ENCODE measurements around the gene NINL.

Gene NINL

DNA sequence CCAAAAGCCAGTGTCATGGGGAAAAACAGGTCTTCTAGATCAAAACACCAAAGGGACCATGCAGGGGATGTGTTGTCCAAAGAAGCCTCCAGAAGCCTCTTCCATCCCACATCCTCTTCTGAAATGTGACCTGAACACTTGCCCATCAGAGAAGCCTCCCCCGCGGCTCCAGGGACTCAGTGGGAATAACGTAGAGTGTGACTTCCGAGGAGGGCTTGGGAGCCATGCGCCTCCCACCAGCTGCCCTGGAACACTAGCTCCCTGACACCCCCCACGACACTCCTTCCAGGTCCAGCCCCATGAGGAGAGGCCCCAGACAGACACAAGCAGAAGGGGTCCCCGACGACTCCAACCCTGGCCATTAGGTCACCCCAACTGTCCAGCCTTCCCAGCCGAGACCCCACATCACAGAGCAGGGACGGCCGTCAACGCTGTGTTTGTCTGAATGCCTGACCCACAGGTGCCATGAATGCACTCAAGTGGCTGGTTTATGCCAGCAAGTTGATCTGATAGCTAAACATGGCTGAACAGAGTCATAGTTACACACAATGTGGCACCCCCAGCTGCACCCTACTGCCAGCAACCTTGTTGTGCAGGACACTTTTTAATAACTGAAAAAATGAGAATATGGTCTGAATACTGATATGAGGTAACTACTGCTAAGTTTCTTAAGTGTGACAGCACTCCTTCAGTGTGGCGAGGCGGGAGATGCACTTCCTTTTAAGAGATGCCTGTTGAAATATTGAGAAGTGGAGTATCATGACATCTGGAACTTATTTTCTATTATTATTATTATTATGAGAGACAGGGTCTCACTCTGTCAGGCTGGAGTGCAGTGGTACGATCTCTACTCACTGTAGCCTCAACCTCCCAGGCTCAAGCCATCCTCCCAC, 119.8 kb downstream of the NINL start:
- no peak overlapping the region for H3K4me3 ChIP-seq (ENCODE audit: low read depth, low read length)
- TF ChIP-seq, protein P1, sequence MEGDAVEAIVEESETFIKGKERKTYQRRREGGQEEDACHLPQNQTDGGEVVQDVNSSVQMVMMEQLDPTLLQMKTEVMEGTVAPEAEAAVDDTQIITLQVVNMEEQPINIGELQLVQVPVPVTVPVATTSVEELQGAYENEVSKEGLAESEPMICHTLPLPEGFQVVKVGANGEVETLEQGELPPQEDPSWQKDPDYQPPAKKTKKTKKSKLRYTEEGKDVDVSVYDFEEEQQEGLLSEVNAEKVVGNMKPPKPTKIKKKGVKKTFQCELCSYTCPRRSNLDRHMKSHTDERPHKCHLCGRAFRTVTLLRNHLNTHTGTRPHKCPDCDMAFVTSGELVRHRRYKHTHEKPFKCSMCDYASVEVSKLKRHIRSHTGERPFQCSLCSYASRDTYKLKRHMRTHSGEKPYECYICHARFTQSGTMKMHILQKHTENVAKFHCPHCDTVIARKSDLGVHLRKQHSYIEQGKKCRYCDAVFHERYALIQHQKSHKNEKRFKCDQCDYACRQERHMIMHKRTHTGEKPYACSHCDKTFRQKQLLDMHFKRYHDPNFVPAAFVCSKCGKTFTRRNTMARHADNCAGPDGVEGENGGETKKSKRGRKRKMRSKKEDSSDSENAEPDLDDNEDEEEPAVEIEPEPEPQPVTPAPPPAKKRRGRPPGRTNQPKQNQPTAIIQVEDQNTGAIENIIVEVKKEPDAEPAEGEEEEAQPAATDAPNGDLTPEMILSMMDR (IDR thresholded peaks at IDR 0.05; ENCODE audit: low read depth, low read length): no peak
- no peak for DNase-seq (ENCODE audit: low read depth, low spot score)
- in situ Hi-C loops (cut with HindIII; ENCODE audit: low sequenced_read_pairs): no loop called here

DNA sequence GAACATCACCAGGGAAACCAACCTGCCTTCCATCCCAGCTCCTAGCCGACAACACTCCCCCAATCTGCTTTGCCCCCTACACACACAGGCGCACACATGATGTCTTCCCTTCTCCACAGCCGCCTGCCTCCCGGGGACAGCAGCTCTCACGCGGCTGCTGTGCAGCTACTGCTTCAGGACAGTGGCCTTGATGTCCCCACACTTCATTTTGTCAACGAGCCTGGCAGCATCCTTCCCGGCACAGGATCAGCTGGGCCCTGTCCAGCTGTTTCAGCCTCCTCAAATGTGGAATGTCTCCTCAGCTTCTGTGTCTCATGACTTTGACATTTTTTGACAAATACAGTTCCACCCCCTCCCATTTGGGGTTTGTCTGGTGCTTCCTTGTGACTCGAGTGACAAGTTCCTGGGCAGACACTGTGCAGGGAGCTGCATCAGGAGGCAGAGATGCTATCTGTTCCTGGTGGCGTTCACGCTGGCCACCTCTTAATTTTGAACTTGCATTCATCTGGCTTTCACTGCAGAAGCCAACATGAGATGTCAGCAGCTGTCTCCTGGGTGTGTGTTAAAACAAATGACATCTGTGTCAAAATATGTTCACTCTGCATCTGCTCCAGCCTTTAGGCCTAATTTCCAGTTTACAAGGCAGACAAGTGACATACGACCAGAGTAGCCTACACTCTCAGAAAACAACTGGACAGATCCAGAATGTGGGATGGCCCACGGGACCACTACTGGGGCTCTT, 120.7 kb downstream of the NINL start:
- DNase-seq (ENCODE audit: low read depth, low spot score): no peak
- H3K4me3 ChIP-seq (ENCODE audit: low read depth, low read length): no peak overlapping the region
- in situ Hi-C loops (cut with HindIII; ENCODE audit: low sequenced_read_pairs): no loop called here
- TF ChIP-seq, protein P1 (IDR thresholded peaks at IDR 0.05; ENCODE audit: low read depth, low read length): no peak

DNA sequence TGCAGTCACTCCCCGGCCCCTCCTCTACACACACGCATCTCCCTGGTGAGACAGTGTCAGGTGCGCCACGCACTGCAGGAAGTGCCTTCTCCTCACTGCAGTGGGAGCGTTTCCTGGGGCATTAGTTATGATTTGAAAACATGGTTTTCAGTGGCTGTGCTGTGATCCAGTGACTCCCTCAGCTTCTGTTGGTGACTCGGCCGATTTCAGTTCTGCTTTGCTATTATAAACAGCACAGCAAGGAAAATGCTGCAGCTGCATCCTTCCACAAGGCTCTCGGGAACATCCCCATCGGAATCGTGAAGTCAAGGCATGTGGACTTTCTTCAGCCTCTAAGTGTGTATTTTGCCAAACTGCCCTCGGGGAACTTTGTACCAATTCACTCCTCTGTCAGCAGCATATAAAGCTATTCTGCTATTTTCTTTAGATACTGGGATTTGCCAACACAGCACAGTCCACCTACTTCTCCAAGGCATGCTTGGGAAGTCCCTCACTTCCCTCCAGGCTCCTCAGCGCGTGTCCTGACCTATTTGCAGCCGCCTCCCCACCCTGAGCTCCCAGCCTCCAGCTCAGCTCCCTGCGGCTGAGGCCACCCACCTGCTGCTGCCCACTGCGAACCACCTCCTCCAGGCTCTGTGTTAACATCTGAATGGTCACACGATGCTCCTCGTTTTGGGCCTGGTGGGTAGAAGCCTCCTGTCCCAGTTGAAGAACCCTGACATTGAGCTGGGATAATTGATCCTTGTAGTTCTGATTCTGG, 123.4 kb downstream of the NINL start:
- H3K4me3 ChIP-seq (ENCODE audit: low read depth, low read length): no peak overlapping the region
- DNase-seq (ENCODE audit: low read depth, low spot score): no peak
- in situ Hi-C loops (cut with HindIII; ENCODE audit: low sequenced_read_pairs): no loop called here
- TF ChIP-seq, protein P1 (IDR thresholded peaks at IDR 0.05; ENCODE audit: low read depth, low read length): no peak

GRCh38 chr20:25461281-25461650, 124.1 kb downstream of the NINL start:
- DNase-seq (ENCODE audit: low read depth, low spot score): no peak
- in situ Hi-C loops (cut with HindIII; ENCODE audit: low sequenced_read_pairs): no loop called here
- no peak overlapping the region for H3K4me3 ChIP-seq (ENCODE audit: low read depth, low read length)
- TF ChIP-seq, protein P1 (IDR thresholded peaks at IDR 0.05; ENCODE audit: low read depth, low read length): no peak

DNA sequence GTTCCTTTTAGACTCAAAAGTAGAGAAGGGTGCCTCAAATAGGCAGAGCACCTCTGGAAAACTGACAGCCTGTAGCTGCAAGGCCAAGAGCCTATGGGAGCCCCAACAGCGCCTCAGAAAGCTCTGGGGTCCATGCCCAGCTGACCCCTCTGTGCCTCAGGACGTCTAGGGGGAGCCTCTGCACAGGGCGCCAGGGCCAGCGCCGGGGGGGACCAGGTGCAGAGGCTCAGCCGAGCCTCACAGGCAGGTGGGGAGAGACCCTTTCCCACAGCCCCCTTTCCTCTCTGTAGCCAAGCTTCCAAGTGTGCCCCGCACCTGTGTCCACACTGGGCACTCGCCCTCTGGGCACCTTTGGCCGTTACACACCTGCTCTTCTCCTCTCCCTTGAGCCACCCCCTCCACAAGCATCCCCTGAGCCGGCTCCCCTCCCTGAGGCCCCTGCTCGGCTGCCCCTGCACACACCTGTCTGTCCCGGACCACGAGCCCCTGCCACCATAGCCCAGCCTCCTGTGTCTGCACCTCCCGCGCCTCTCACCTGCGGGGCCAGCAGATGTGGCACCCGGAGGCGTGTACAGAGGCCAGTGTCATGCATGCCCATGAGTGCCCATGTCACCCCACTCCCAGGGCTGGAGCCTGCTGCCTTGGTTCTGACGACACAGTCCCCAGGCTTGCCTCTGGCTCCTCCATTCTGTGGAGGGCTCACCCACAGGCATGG, 124.6 kb downstream of the NINL start:
- DNase-seq (ENCODE audit: low read depth, low spot score): no peak
- in situ Hi-C loops (cut with HindIII; ENCODE audit: low sequenced_read_pairs): no loop called here
- H3K4me3 ChIP-seq (ENCODE audit: low read depth, low read length): no peak overlapping the region
- TF ChIP-seq, protein P1 (IDR thresholded peaks at IDR 0.05; ENCODE audit: low read depth, low read length): no peak
